ENCODE data around the gene RIMBP2.

Gene RIMBP2

DNA sequence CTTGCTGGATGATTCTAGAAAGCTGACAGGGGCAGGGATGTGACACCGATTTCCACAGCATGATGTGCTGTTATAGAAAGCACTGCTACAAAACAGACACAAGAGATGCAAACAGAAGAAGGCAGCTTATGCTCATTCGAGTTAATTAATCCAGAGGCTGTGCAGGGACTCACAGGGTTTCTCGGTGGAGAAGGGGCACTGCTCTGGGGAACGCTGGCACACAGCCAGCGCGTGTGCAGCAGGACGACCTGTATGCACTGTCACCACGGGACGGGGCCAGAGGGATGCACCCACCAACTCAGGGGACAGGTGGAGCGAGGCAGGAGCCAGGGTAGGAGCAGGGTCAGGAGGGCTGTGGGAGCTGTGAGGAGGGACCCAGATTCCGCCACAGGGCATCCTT lies 143.5 kb downstream of the RIMBP2 start:
- TF ChIP-seq CTCF (IDR thresholded peaks at IDR 0.05; ENCODE audit: insufficient read depth, low read depth, low read length, missing control alignments) = no peak
- H3K4me3 ChIP-seq (ENCODE audit: low read length) = no peak overlapping the region
- no peak for DNase-seq (ENCODE audit: low read depth)

- H3K4me3 ChIP-seq (ENCODE audit: low read length) = no peak overlapping the region
- no peak for TF ChIP-seq CTCF (IDR thresholded peaks at IDR 0.05; ENCODE audit: insufficient read depth, low read depth, low read length, missing control alignments)
- DNase-seq (ENCODE audit: low read depth) = no peak
Observed at GRCh38 chr12:130571734-130572133, 144.4 kb downstream of the RIMBP2 start.

GRCh38 chr12:130571089-130571488 lies 145.0 kb downstream of the RIMBP2 start:
- no peak for DNase-seq (ENCODE audit: low read depth)
- H3K4me3 ChIP-seq (ENCODE audit: low read length) = no peak overlapping the region
- no peak for TF ChIP-seq CTCF (IDR thresholded peaks at IDR 0.05; ENCODE audit: insufficient read depth, low read depth, low read length, missing control alignments)

DNA sequence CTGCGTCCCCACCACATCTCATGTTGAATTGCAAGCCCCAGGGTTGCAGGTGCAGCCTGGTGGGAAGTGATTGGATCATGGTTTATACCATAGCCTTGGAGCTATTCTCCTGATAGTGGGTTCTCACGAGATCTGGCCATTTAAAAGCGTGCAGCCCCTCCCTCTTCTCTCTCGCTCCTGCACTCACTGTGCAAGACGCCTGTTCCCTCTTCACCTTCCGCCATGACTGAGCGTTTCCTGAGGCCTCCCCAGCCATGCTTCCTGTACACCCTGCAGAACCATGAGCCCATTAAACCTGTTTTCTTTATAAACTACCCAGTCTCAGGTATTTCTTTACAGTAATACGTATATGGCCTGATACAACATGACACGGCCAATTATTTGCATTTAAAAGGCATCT lies 146.6 kb downstream of the RIMBP2 start:
- no peak for TF ChIP-seq CTCF (IDR thresholded peaks at IDR 0.05; ENCODE audit: insufficient read depth, low read depth, low read length, missing control alignments)
- no peak overlapping the region for H3K4me3 ChIP-seq (ENCODE audit: low read length)
- DNase-seq (ENCODE audit: low read depth) = no peak

DNA sequence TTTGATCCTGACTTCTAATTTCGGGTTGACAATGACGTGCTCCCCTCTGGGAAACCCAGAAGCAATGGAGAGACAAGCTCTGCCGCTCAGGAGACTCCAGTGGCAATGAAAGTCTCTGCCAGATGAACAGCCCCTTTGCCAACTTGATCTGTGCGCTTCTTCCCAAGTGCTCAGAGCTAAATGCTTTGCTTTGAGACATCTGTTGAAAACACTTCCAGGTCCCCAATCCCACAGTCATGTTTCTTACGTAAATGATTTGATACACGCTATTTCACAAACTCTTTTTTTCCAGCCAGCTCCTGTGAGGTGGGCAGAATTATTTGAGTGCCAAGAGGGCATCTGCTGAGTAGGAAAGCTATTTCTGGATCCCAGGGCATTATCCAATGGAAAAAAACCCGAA lies 147.6 kb downstream of the RIMBP2 start:
- H3K4me3 ChIP-seq (ENCODE audit: low read length) = no peak overlapping the region
- no peak for DNase-seq (ENCODE audit: low read depth)
- TF ChIP-seq CTCF (IDR thresholded peaks at IDR 0.05; ENCODE audit: insufficient read depth, low read depth, low read length, missing control alignments) = no peak

DNA sequence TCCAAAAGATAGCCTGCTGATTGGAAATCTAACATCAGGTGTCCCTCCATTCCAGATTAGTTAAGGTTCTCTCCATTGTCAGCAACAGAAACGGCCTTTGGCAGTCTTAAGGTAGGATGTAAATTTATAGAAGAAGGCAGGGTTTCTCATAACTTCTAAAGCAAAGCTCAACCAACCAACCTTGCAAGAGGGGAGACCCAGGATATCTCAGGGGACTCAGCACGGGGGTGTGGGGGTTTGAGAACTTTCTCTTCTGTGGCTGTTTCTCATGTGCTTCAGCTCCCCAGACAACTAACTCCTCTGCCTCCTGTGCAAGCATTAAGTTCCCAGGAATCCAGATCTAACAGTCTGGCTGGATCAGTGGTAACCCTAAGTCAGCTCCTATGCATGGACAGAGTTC lies 148.1 kb downstream of the RIMBP2 start:
- H3K4me3 ChIP-seq (ENCODE audit: low read length) = no peak overlapping the region
- no peak for TF ChIP-seq CTCF (IDR thresholded peaks at IDR 0.05; ENCODE audit: insufficient read depth, low read depth, low read length, missing control alignments)
- no peak for DNase-seq (ENCODE audit: low read depth)

GRCh38 chr12:130566446-130567155 lies 149.5 kb downstream of the RIMBP2 start:
- DNase-seq (ENCODE audit: low read depth) = no peak
- H3K4me3 ChIP-seq (ENCODE audit: low read length) = no peak overlapping the region
- TF ChIP-seq CTCF (IDR thresholded peaks at IDR 0.05; ENCODE audit: insufficient read depth, low read depth, low read length, missing control alignments) = no peak

All from epithelial cell of esophagus (primary cell).